ENCODE measurements around the gene ZER1.
"Not testable (repeated sequence)": the region's sequence is repeated elsewhere in the genome, so short reads cannot be mapped to it uniquely, and the experiment has no call there.

Gene ZER1

GRCh38 chr9:128787659-128788058, 15.9 kb upstream of the ZER1 start:
- DNase-seq (ENCODE audit: low spot score): no peak

GRCh38 chr9:128786681-128787601, 15.2 kb upstream of the ZER1 start, which contains the start of gene TBC1D13:
Gene TBC1D13 (plus strand): TSS chr9:128787253. CDS start chr9:128787354, 101 bp downstream.
- DNase-seq (ENCODE audit: low spot score): peak; percentile 97

- no peak for DNase-seq (ENCODE audit: low spot score)
Observed at GRCh38 chr9:128785427-128785826, 13.7 kb upstream of the ZER1 start.

- DNase-seq (ENCODE audit: low spot score): no peak
Observed at GRCh38 chr9:128782669-128783068, 10.9 kb upstream of the ZER1 start.

- no peak for DNase-seq (ENCODE audit: low spot score)
Observed at GRCh38 chr9:128781187-128782070, 9.7 kb upstream of the ZER1 start.

- DNase-seq (ENCODE audit: low spot score): not testable (repeated sequence)
Observed at GRCh38 chr9:128780093-128780492, 8.4 kb upstream of the ZER1 start.

GRCh38 chr9:128774804-128775203, 3.1 kb upstream of the ZER1 start:
- DNase-seq (ENCODE audit: low spot score): no peak

GRCh38 chr9:128773049-128773448, 1.3 kb upstream of the ZER1 start:
- no peak for DNase-seq (ENCODE audit: low spot score)

GRCh38 chr9:128771094-128771721, 519 bp downstream of the ZER1 start:
- peak; percentile 43 for DNase-seq (ENCODE audit: low spot score)

GRCh38 chr9:128770286-128771030, 1.3 kb downstream of the ZER1 start:
- DNase-seq (ENCODE audit: low spot score): no peak

- no peak for DNase-seq (ENCODE audit: low spot score)
Observed at GRCh38 chr9:128768606-128769005, 3.1 kb downstream of the ZER1 start.

GRCh38 chr9:128765499-128765898, 6.2 kb downstream of the ZER1 start:
- DNase-seq (ENCODE audit: low spot score): no peak

- DNase-seq (ENCODE audit: low spot score): no peak
Observed at GRCh38 chr9:128764361-128764760, 7.4 kb downstream of the ZER1 start.

- DNase-seq (ENCODE audit: low spot score): peak; percentile 32
Observed at GRCh38 chr9:128762671-128763449, 8.9 kb downstream of the ZER1 start.

- no peak for DNase-seq (ENCODE audit: low spot score)
Observed at GRCh38 chr9:128757602-128758001, 14.1 kb downstream of the ZER1 start.

- DNase-seq (ENCODE audit: low spot score): no peak
Observed at GRCh38 chr9:128753627-128754026, 18.1 kb downstream of the ZER1 start.

- DNase-seq (ENCODE audit: low spot score): no peak
Observed at GRCh38 chr9:128750926-128751595, 20.7 kb downstream of the ZER1 start.

GRCh38 chr9:128747241-128747640, 24.5 kb downstream of the ZER1 start:
- no peak for DNase-seq (ENCODE audit: low spot score)

- DNase-seq (ENCODE audit: low spot score): no peak
Observed at GRCh38 chr9:128743421-128743820, 28.3 kb downstream of the ZER1 start.

- DNase-seq (ENCODE audit: low spot score): no peak
Observed at GRCh38 chr9:128742401-128742800, 29.3 kb downstream of the ZER1 start.

Data from HuH-7 (cell line).